Lung (tissue), 12 donors: Measurements from ENCODE around the gene TMEM255A. TPM values are rescaled to one million over a fixed set of nuclear protein-coding genes. Genes with fewer than 3 reads are reported as not detected.

Source experiments
- ATAC-seq: fragments of 200-7000 bp; cut with Tn5 transposase; one replicate; pipeline ENCODE4 v1.9.1; 2020; ENCODE audit warnings: moderate number of reproducible peaks; ENCODE audit not compliant: insufficient read depth, low FRiP score
- DNase-seq, 3 donors: peaks; one replicate each; pipeline ENCODE4 v3.0.0-alpha.2; 2013 to 2017
- H3K27ac ChIP-seq, 2 donors: one replicate each; pipeline ENCODE4 v1.5.1; 2013; ENCODE audit warnings: mild to moderate bottlenecking in 2 of 2, moderate library complexity in 2 of 2, control low read depth in 1 of 2, inconsistent platforms in 1 of 2, low read depth in 1 of 2, low read length in 1 of 2
- H3K27me3 ChIP-seq, 3 donors: one replicate each; pipeline ENCODE4 v1.5.1; 2013; ENCODE audit warnings: low read length in 2 of 3; ENCODE audit not compliant: control insufficient read depth in 3 of 3, insufficient read depth in 3 of 3
- H3K36me3 ChIP-seq, 4 donors: one replicate each; pipeline ENCODE4 v1.5.1; 2013; ENCODE audit warnings: low read length in 4 of 4, mild to moderate bottlenecking in 1 of 4, moderate library complexity in 1 of 4; ENCODE audit not compliant: control insufficient read depth in 4 of 4, insufficient read depth in 4 of 4
- H3K4me1 ChIP-seq, 5 donors: one replicate each; pipeline ENCODE4 v1.5.1; 2013; ENCODE audit warnings: low read length in 5 of 5, mild to moderate bottlenecking in 2 of 5, moderate library complexity in 1 of 5; ENCODE audit not compliant: control insufficient read depth in 5 of 5, insufficient read depth in 5 of 5
- H3K4me3 ChIP-seq: one replicate; pipeline ENCODE4 v1.5.1; 2013; ENCODE audit warnings: mild to moderate bottlenecking, control low read depth, moderate library complexity
- H3K9ac ChIP-seq, 2 donors: one replicate each; pipeline ENCODE4 v1.5.1; 2013; ENCODE audit warnings: low read length in 2 of 2, control low read depth in 1 of 2; ENCODE audit not compliant: insufficient read depth in 1 of 2
- H3K9me3 ChIP-seq, 4 donors: one replicate each; pipeline ENCODE4 v1.5.1; 2013; ENCODE audit warnings: low read length in 3 of 4, mild to moderate bottlenecking in 1 of 4, moderate library complexity in 1 of 4; ENCODE audit not compliant: control insufficient read depth in 4 of 4, insufficient read depth in 3 of 4
- CTCF ChIP-seq: IDR thresholded peaks from 2 replicates; pipeline ENCODE4 v1.5.1; 2012; ENCODE audit warnings: mild to moderate bottlenecking; ENCODE audit errors: control extremely low read depth, extremely low read depth
- WGBS, 2 donors: extraction: QIAGEN DNeasy Blood & Tissue Kit; methylation state at CpG; one replicate each; pipeline ENCODE4 v1.1.7; 2013; 5-methylcytosine and 5-hydroxymethylcytosine counted together
- polyA plus RNA-seq, 2 donors: library from polyadenylated mRNA; stranded (reverse); fragments of 200-250 nt; gene quantifications; one replicate each; pipeline ENCODE4 v1.2.1, GENCODE V29; 2013
- total RNA-seq, 2 donors: library from RNA; depleted of rRNA in 1 of 2; stranded (reverse); fragments of >200 nt in 1 of 2; gene quantifications; one replicate each; pipeline ENCODE4 v1.2.1, GENCODE V29; 2014 to 2021
- donor health status: control.
- donor health status: control.
- donor health status: Bipolar disorder and iron deficiency.
- donor health status: healthy.
- donor health status: DM: yes; HTN: yes; CAD: no.

Gene TMEM255A
- total and polyA plus RNA-seq, 4 donors, result 0.20 to 0.80 (median 0.45) TPM

- H3K4me3 ChIP-seq, result no peak overlapping the region
- TF ChIP-seq CTCF, result no peak
- H3K27me3 ChIP-seq, result no peaks in the 10 kb centered on the region
- peaks cover 0 to under 1% (median 0%) of the 10 kb centered on the region in 4 donors for H3K9me3 ChIP-seq
- DNase-seq (no peak), ATAC-seq (no peak)
- no peak overlapping the region for H3K9ac ChIP-seq
- H3K27ac ChIP-seq, result no peak overlapping the region
- no peaks in the 10 kb centered on the region for H3K36me3 ChIP-seq
- H3K4me1 ChIP-seq, result no peaks in the 10 kb centered on the region
Measured at GRCh38 chrX:120290107-120290506, 21.2 kb downstream of the TMEM255A start.

DNA sequence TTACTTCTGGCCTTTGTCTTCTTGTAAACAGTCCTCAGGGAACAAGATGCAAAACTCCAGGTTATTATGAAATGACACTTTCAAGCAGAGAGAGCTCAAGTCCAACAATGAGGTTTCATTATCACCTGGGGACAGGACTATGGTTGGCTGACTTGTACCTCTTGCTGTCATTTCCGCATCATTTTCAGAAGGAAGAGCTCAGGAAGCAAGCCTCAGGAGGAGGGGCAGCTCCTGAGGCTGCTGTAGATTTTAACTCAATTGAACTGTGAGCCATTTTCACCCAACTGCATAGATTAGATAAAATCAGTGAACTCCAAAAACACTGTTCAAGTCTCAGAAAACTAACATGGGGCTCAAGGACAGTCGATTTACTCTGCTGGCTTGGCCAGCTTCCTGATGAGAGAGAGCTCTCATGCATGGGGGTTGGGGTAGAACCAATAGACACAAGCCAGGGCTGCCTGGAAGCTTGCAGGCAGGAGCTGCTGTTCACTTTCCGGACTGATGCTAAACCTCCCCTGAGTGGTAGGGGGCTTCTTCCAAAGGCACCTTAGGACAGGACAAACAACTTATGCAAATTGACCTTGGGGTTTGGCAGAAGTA lies 23.6 kb downstream of the TMEM255A start:
- Histone ChIP-seq H3K4me1 (no peaks in the 10 kb centered on the region), H3K27ac (no peak overlapping the region), H3K27me3 (no peaks in the 10 kb centered on the region), H3K4me3 (no peak overlapping the region), H3K9me3 (peaks cover 0 to 8% (median 0%) of the 10 kb centered on the region in 4 donors), H3K36me3 (no peaks in the 10 kb centered on the region), H3K9ac (no peak overlapping the region)
- DNase-seq, result no peak
- ATAC-seq, result no peak
- 46% methylated on average over 3 of the region's 3 CpGs for WGBS, 2 donors
- TF ChIP-seq CTCF, result no peak

GRCh38 chrX:120286733-120287512 lies 24.3 kb downstream of the TMEM255A start:
- H3K4me1 ChIP-seq, result no peaks in the 10 kb centered on the region
- no peak overlapping the region for H3K4me3 ChIP-seq
- WGBS, 2 donors, result 57 to 79% methylated on average over 4 of the region's 4 CpGs
- H3K27me3 ChIP-seq, result no peaks in the 10 kb centered on the region
- DNase-seq, result no peak
- no peak for ATAC-seq
- no peak for TF ChIP-seq CTCF
- H3K27ac ChIP-seq, result no peak overlapping the region
- peaks cover 0 to 8% (median 0%) of the 10 kb centered on the region in 4 donors for H3K9me3 ChIP-seq
- no peak overlapping the region for H3K9ac ChIP-seq
- no peaks in the 10 kb centered on the region for H3K36me3 ChIP-seq
